Measurements from ENCODE around the gene BLNK. TPM values are rescaled to one million over a fixed set of nuclear protein-coding genes. Genes with fewer than 3 reads are reported as not detected.

Gene BLNK
- total RNA-seq, 4 donors from 2014 or later: 28.2 to 50.5 (median 35.9) TPM

GRCh38 chr10:96297486-96297885 is 26.1 kb upstream of the BLNK start:
- Histone ChIP-seq H3K9me3 (no peaks in the 10 kb centered on the region), H3K27me3 (peaks cover 0 to 34% (median 0%) of the 10 kb centered on the region in 4 donors), H3K4me1 (peaks cover 0 to 12% (median 0%) of the 10 kb centered on the region in 3 donors), H3K4me3 (no peak overlapping the region), H3K27ac (no peak overlapping the region), H3K36me3 (no peaks in the 10 kb centered on the region)
- intact Hi-C loops (cut with DNase I): no loop called here
- TF ChIP-seq POLR2A (IDR thresholded peaks at IDR 0.05): no peak
- TF ChIP-seq CTCF (IDR thresholded peaks at IDR 0.05): no peak
- no peak for DNase-seq
- 95 to 100% methylated on average over 2 of the region's 2 CpGs for WGBS, 2 donors

- no peak for DNase-seq
- TF ChIP-seq POLR2A (IDR thresholded peaks at IDR 0.05) (no peak), CTCF (IDR thresholded peaks at IDR 0.05) (no peak)
- no peak overlapping the region for H3K27ac ChIP-seq
- WGBS, 2 donors: 10 to 25% methylated on average over 4 of the region's 4 CpGs
- H3K4me3 ChIP-seq: no peak overlapping the region
- peaks cover 0 to 12% (median 0%) of the 10 kb centered on the region in 3 donors for H3K4me1 ChIP-seq
- intact Hi-C loops (cut with DNase I): no loop called here
- peaks cover 0 to 20% (median 0%) of the 10 kb centered on the region in 4 donors for H3K27me3 ChIP-seq
- H3K36me3 ChIP-seq: no peaks in the 10 kb centered on the region
- no peaks in the 10 kb centered on the region for H3K9me3 ChIP-seq
Observed at GRCh38 chr10:96295475-96295874, 24.1 kb upstream of the BLNK start.

GRCh38 chr10:96292971-96293920 is 21.9 kb upstream of the BLNK start:
- peak; percentile 43 to 71 (median 62) for TF ChIP-seq CTCF (IDR thresholded peaks at IDR 0.05)
- TF ChIP-seq POLR2A (IDR thresholded peaks at IDR 0.05): no peak
- Histone ChIP-seq H3K9me3 (no peaks in the 10 kb centered on the region), H3K27ac (no peak overlapping the region), H3K27me3 (peaks cover 0 to 14% (median 0%) of the 10 kb centered on the region in 4 donors), H3K4me1 (peaks cover 0 to 7% (median 0%) of the 10 kb centered on the region in 3 donors), H3K36me3 (no peaks in the 10 kb centered on the region), H3K4me3 (no peak overlapping the region)
- WGBS, 2 donors: 28 to 32% methylated on average over 7 of the region's 7 CpGs
- DNase-seq: no peak
- intact Hi-C loops (cut with DNase I): loop anchor here (5.0 kb wide), 1 partner anchor 61 kb away; no protein-coding TSS in a partner anchor

GRCh38 chr10:96290368-96291133 is 19.2 kb upstream of the BLNK start:
- H3K27ac ChIP-seq: no peak overlapping the region
- no peak for DNase-seq
- TF ChIP-seq POLR2A (IDR thresholded peaks at IDR 0.05) (no peak), CTCF (IDR thresholded peaks at IDR 0.05) (no peak)
- WGBS, 2 donors: 77 to 81% methylated on average over 4 of the region's 4 CpGs
- intact Hi-C loops (cut with DNase I): loop anchor here (5.0 kb wide), 1 partner anchor 58 kb away; no protein-coding TSS in a partner anchor
- H3K9me3 ChIP-seq: no peaks in the 10 kb centered on the region
- H3K27me3 ChIP-seq: peaks cover 0 to 7% (median 0%) of the 10 kb centered on the region in 4 donors
- H3K4me1 ChIP-seq: peaks cover 0 to 21% (median 5%) of the 10 kb centered on the region in 3 donors
- no peaks in the 10 kb centered on the region for H3K36me3 ChIP-seq
- H3K4me3 ChIP-seq: no peak overlapping the region

Data from esophagus squamous epithelium (tissue), 5 donors.